Ramos (cell line): ENCODE data around the gene OR2D2.
"Not testable (repeated sequence)": the region's sequence is repeated elsewhere in the genome, so short reads cannot be mapped to it uniquely, and the experiment has no call there.

ENCODE experiments used
- in situ Hi-C: fragments of 300-500 bp; cut with MboI; formaldehyde crosslinking; loops from one replicate; pipeline ENCODE4 v1.14.3; 2022; ENCODE audit warnings: low sequenced_read_pairs; ENCODE audit not compliant: unreplicated experiment

The OR2D2 gene

GRCh38 chr11:6887711-6888110 lies 4.6 kb downstream of the OR2D2 start:
- in situ Hi-C loops, result not testable (repeated sequence)

GRCh38 chr11:6882751-6883150 lies 9.5 kb downstream of the OR2D2 start:
- in situ Hi-C loops, result no loop called here

GRCh38 chr11:6876914-6877313 lies 15.4 kb downstream of the OR2D2 start:
- in situ Hi-C loops, result no loop called here

GRCh38 chr11:6876325-6876724 lies 16.0 kb downstream of the OR2D2 start, which contains the start of gene OR10A4:
Gene OR10A4, plus strand, starts transcription at chr11:6876625. Its CDS starts 23 bp downstream, at chr11:6876648.
- in situ Hi-C loops, result no loop called here

GRCh38 chr11:6875761-6876160 lies 16.5 kb downstream of the OR2D2 start:
- in situ Hi-C loops, result no loop called here

GRCh38 chr11:6871278-6871677 lies 21.0 kb downstream of the OR2D2 start:
- in situ Hi-C loops, result no loop called here

- in situ Hi-C loops, result no loop called here
Measured at GRCh38 chr11:6864438-6864837, 27.9 kb downstream of the OR2D2 start.

GRCh38 chr11:6862961-6863360 lies 29.3 kb downstream of the OR2D2 start, which contains the start of gene OR10A2:
Gene OR10A2, plus strand, starts transcription at chr11:6863057. Its CDS starts 6,698 bp downstream, at chr11:6869755.
- in situ Hi-C loops, result no loop called here

GRCh38 chr11:6856871-6857270 lies 35.4 kb downstream of the OR2D2 start:
- in situ Hi-C loops, result no loop called here

- in situ Hi-C loops, result no loop called here
Measured at GRCh38 chr11:6855971-6856541, 36.2 kb downstream of the OR2D2 start.

GRCh38 chr11:6854801-6855200 lies 37.5 kb downstream of the OR2D2 start:
- in situ Hi-C loops, result not testable (repeated sequence)

GRCh38 chr11:6850526-6850925 lies 41.8 kb downstream of the OR2D2 start:
- in situ Hi-C loops, result no loop called here

- in situ Hi-C loops, result no loop called here
Measured at GRCh38 chr11:6845383-6845782, 46.9 kb downstream of the OR2D2 start, which contains the start of gene OR10A5. Gene OR10A5, plus strand, starts transcription at chr11:6845683. Its CDS starts 0 bp downstream, at chr11:6845683.

- in situ Hi-C loops, result no loop called here
Measured at GRCh38 chr11:6844356-6844755, 47.9 kb downstream of the OR2D2 start.

GRCh38 chr11:6843670-6844069 lies 48.6 kb downstream of the OR2D2 start:
- in situ Hi-C loops, result no loop called here

- in situ Hi-C loops, result no loop called here
Measured at GRCh38 chr11:6841694-6842093, 50.6 kb downstream of the OR2D2 start.
